Renal cortex interstitium (tissue), 11 donors: Measurements from ENCODE around the gene ATG4B. TPM values are rescaled to one million over a fixed set of nuclear protein-coding genes. Genes with fewer than 3 reads are reported as not detected.

ENCODE experiments used
- DNase-seq, 11 donors: peaks; one replicate each; pipeline ENCODE4 v3.0.0-alpha.2; 2013; ENCODE audit warnings: low read depth in 9 of 11, low spot score in 4 of 11; ENCODE audit errors: extremely low read depth in 1 of 11
- polyA plus RNA-seq, 3 donors: library from polyadenylated mRNA; unstranded; fragments of 120-200 nt; gene quantifications; one replicate each; pipeline ENCODE4 v1.2.1, GENCODE V29; 2013; ENCODE audit not compliant: insufficient read length in 3 of 3

Gene ATG4B
- polyA plus RNA-seq, 3 donors = 75.6 to 109 (median 89.2) TPM

GRCh38 chr2:241702155-241703031 is 64.9 kb downstream of the ATG4B start:
- peak in 10 of 11 donors; percentile 55 to 81 (median 76) for DNase-seq

GRCh38 chr2:241703032-241703604 is 65.6 kb downstream of the ATG4B start:
- DNase-seq = no peak

- DNase-seq = no peak
Measured at GRCh38 chr2:241706537-241706936, 69.0 kb downstream of the ATG4B start.

GRCh38 chr2:241708879-241709278 is 71.4 kb downstream of the ATG4B start:
- DNase-seq = no peak

GRCh38 chr2:241719093-241719492 is 81.6 kb downstream of the ATG4B start:
- no peak for DNase-seq

GRCh38 chr2:241720099-241720498 is 82.6 kb downstream of the ATG4B start:
- no peak for DNase-seq

GRCh38 chr2:241720560-241720959 is 83.1 kb downstream of the ATG4B start:
- DNase-seq = no peak

- no peak for DNase-seq
Measured at GRCh38 chr2:241721852-241722251, 84.4 kb downstream of the ATG4B start.

GRCh38 chr2:241722896-241723454 is 85.5 kb downstream of the ATG4B start:
- no peak for DNase-seq

Other genes starting within 250 kb of the ATG4B start
- 100 to 1,000 TPM; 200 to 207 (median 205) TPM for gene STK25, start 129.1 kb upstream of the ATG4B start, polyA plus RNA-seq
- gene BOK, start 78.9 kb upstream of the ATG4B start, polyA plus RNA-seq = 10 to 100 TPM; 16.3 to 30.2 (median 26.8) TPM
- 10 to 100 TPM; 53.5 to 65.8 (median 59.3) TPM for gene THAP4, start 535 bp upstream of the ATG4B start, polyA plus RNA-seq
- gene DTYMK, start 49.1 kb downstream of the ATG4B start, polyA plus RNA-seq = 10 to 100 TPM; 35.8 to 44.7 (median 40.7) TPM
- 10 to 100 TPM; 39.4 to 54.5 (median 41.0) TPM for gene ING5, start 64.3 kb downstream of the ATG4B start, polyA plus RNA-seq
- 10 to 100 TPM; 30.0 to 62.3 (median 50.4) TPM for gene D2HGDH, start 96.9 kb downstream of the ATG4B start, polyA plus RNA-seq
- under 1 TPM; 0.19 to 0.88 (median 0.52) TPM for gene GAL3ST2, start 139.1 kb downstream of the ATG4B start, polyA plus RNA-seq
- 1 to 10 TPM in 2 of 3 donors, under 1 TPM in 1; 0.56 to 2.2 (median 1.9) TPM for gene NEU4, start 171.5 kb downstream of the ATG4B start, polyA plus RNA-seq
- gene PDCD1, start 221.2 kb downstream of the ATG4B start, polyA plus RNA-seq = under 1 TPM in 2 of 3 donors, not detected in 1; 0.11 to 0.27 TPM
- under 1 TPM in 1 of 3 donors, not detected in 2; 0.06 TPM for gene RTP5, start 232.0 kb downstream of the ATG4B start, polyA plus RNA-seq